GM18861 (cell line): ENCODE data around the gene RBFOX1.

ENCODE experiments used
- ATAC-seq: cut with Tn5 transposase; IDR thresholded peaks from one replicate; pipeline ENCODE4 v1.9.1; 2021; ENCODE audit not compliant: unreplicated experiment

RBFOX1 gene

GRCh38 chr16:7755347-7755882 lies 422.8 kb downstream of the RBFOX1 start:
- ATAC-seq = no peak
